A549 treated with AZD2906 at 1 μM for 4 hours (cell line): ENCODE results near the gene LAMC2. TPM values are rescaled to one million over a fixed set of nuclear protein-coding genes. Genes with fewer than 3 reads are reported as not detected.

Source experiments
- total RNA-seq: library from RNA; stranded (reverse); fragments of 200-300 nt; extraction: Qiagen RNA extraction; gene quantifications from 5 replicates; pipeline ENCODE4 v1.2.3, GENCODE V29; 2022

LAMC2 gene
- 16.8 to 21.5 TPM (median 17.5 TPM) in 5 replicates for total RNA-seq

GRCh38 chr1:183185941-183186490, at the start of gene LAMC2:
TSS of gene LAMC2 (plus strand) at chr1:183186264. CDS start at chr1:183186353, 89 bp downstream.

Other genes starting within 250 kb of the LAMC2 start
- not detected in 5 replicates for gene SHCBP1L, start 233.1 kb upstream of the LAMC2 start, total RNA-seq
- gene LAMC1, start 162.8 kb upstream of the LAMC2 start, total RNA-seq = 89.6 to 127 TPM (median 104 TPM) in 5 replicates
- 0.47 to 0.85 TPM (median 0.70 TPM) in 5 replicates for gene NMNAT2, start 232.1 kb downstream of the LAMC2 start, total RNA-seq